Skin epidermis (tissue), 12 donors: ENCODE data around the gene TACC2.
"Not testable (repeated sequence)": the region's sequence is repeated elsewhere in the genome, so short reads cannot be mapped to it uniquely, and the experiment has no call there.

Experiments
- H3K27ac ChIP-seq, 21 experiments: fragments of 200-600 bp; sonication (generic) in 11 of 21; one replicate each; pipeline ENCODE4 v1.5.0; 2020; ENCODE audit warnings: mild to moderate bottlenecking in 3 of 21, inconsistent platforms in 2 of 21, moderate library complexity in 2 of 21
- H3K4me3 ChIP-seq, 7 experiments: fragments of 200-600 bp; sonication (generic) in 2 of 7; one replicate each; pipeline ENCODE4 v1.5.0; 2020; ENCODE audit warnings: inconsistent platforms in 2 of 7, mild to moderate bottlenecking in 2 of 7, moderate library complexity in 1 of 7

Gene TACC2

GRCh38 chr10:122021828-122022227 lies 32.9 kb downstream of the TACC2 start:
- Histone ChIP-seq H3K4me3 (peak overlapping the region in 2 of 7 experiments; percentile 12 to 22), H3K27ac (peak overlapping the region in 16 of 21 experiments; percentile 8 to 93 (median 73))

DNA sequence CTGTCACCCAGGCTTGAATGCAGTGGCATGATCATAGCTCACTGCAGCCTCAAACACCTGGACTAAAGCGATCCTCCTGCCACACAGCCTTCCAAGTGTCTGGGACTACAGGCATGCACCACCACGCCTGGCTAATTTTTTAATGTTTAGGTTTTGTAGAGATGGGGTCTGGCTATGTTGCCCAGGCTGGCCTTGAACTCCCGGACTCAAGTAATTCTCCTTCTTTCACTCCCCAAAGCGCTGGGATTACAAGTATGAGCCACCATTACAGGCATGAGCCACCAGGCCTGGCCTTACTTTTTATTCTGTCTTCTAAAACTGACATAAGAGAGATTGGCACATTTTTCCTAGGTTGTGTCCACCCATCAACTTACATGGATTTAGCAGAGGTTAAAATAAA lies 33.3 kb downstream of the TACC2 start:
- peak overlapping the region in 1 of 7 experiments; percentile 22 for H3K4me3 ChIP-seq
- peak overlapping the region in 15 of 21 experiments; percentile 8 to 93 (median 74) for H3K27ac ChIP-seq

GRCh38 chr10:122023257-122023656 lies 34.3 kb downstream of the TACC2 start:
- H3K4me3 ChIP-seq, result not testable (repeated sequence)
- H3K27ac ChIP-seq, result peak overlapping the region in 3 of 21 experiments; percentile 79 to 83 (median 79)

DNA sequence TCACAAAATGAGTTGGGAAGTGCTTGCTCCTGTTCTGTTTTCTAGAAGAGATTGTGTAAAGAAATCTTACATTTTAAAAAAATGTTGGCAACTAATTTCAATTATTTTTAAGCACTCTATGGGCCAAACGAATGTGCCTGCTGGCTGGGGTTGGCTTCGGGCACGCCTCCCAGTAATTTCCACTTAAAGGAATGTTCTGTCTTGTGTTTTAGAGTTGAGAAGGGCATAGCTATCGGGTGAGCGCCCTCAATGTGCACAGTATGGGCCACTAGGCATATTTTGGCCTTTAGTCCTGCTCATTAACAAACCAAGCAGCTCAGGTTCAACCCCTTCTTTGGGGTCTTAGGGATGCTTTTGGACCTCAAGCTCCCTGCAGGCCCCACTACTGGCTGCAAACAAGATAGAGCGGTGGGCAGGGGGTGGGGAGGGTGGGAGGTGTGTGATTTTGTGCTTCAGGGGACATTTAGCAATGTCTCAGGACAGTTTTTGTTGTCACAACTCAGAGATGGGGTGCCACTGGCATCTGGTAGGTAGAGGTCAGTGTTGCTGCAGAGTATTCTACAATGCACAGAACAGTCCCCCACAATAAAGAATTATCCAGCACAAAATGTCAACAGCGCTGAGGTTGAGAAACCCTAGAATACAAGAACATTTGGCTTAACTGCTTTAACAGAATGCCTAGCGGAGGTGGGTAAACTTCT lies 40.7 kb downstream of the TACC2 start:
- Histone ChIP-seq H3K27ac (peak overlapping the region in 4 of 21 experiments; percentile 5 to 60 (median 21)), H3K4me3 (no peak overlapping the region)

DNA sequence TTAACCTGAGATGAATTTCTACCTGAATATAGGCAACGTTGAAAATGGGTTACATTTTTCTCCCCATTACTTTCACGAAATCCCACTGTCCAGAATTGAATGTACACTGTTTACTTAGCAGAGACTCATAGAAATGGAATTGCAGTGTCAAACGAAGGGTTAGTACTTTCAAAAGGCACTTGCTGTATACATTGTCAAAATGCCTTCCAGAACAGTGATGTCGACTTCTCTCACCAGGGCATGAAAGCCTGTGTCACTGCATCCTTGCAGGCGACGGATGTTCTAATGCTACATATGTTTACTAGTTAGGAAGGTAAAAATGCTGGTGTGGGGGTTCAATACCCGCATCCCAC lies 41.2 kb downstream of the TACC2 start:
- no peak overlapping the region for H3K27ac ChIP-seq
- no peak overlapping the region for H3K4me3 ChIP-seq

GRCh38 chr10:122033224-122033926 lies 44.4 kb downstream of the TACC2 start:
- no peak overlapping the region for H3K27ac ChIP-seq
- no peak overlapping the region for H3K4me3 ChIP-seq

DNA sequence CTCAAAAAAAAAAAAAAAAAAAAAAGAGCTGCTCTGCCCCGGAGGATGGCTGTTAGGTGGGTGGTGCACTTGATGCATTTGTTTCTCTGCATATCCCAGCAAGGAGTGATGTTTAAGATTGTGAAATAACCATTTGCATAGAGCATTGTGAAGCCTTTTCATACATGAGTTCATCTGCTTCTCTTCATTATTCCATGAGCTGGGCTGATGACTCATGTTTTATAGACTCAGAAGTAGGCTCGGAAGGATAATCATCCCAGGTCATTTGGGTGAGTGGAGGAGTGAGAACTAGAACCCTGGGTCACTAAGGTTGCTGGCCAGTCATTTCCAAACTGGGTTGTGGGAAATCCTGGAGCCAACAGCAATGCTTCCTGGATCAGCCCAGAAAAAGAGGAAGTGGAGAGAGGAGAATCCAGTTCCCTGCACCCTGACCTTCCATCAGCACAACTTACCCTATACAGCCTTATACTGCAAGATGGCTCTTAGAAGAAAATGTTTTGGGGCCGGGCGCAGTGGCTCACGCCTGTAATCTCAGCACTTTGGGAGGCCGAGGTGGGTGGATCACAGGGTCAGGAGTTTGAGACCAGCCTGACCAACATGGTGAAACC lies 45.3 kb downstream of the TACC2 start:
- H3K27ac ChIP-seq, result no peak overlapping the region
- no peak overlapping the region for H3K4me3 ChIP-seq

DNA sequence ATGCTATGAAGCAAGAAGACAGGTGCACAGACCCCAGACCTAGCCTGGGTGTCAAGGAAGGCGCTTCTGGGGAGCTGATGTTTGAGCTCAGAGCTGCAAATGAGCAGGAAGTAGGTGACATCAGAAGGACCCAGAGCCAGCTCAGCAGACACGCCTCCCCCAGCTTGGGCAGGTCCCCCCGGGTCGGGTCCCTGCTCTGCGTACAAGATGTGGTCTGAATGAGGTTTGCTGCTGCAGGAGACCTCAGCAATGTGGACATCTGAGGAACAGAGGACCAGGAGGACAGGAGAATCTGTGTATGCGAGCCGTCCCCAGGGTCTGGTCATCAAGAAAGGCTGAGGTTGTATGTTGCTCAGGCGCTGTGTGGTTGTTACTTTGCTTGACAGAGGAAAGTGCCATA lies 51.8 kb downstream of the TACC2 start:
- H3K27ac ChIP-seq, result no peak overlapping the region

DNA sequence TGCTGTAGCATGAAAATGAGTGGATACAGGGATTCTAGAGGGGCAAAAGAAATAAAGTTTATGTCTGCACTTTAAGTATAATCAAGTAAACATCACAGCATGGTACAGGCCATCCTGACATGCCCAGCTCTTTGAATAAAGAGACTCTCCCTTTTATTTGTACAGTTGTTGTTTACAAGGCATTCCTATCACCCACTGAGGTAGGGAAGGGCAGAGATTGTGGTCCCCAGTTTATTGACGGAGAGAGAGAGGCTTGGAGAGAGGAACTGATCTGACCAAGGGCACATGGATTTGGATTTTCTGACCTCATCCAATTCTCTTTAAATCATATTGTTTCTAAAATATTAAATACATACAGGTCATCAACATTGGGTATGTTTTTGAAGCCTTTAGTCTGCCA lies 53.9 kb downstream of the TACC2 start:
- H3K4me3 ChIP-seq, result no peak overlapping the region
- H3K27ac ChIP-seq, result no peak overlapping the region

More for the DNA sequence above, 51.8 kb downstream of the TACC2 start:
- H3K4me3 ChIP-seq, result no peak overlapping the region

GRCh38 chr10:122044045-122044661 lies 55.2 kb downstream of the TACC2 start:
- peak overlapping the region in 1 of 21 experiments; percentile 65 for H3K27ac ChIP-seq
- H3K4me3 ChIP-seq, result no peak overlapping the region

GRCh38 chr10:122044713-122045112 lies 55.8 kb downstream of the TACC2 start:
- H3K27ac ChIP-seq, result no peak overlapping the region
- no peak overlapping the region for H3K4me3 ChIP-seq

- no peak overlapping the region for H3K27ac ChIP-seq
- H3K4me3 ChIP-seq, result no peak overlapping the region
These were observed 56.2 kb downstream of the TACC2 start for GRCh38 chr10:122045212-122045611.

- Histone ChIP-seq H3K4me3 (no peak overlapping the region), H3K27ac (no peak overlapping the region)
These were observed 58.6 kb downstream of the TACC2 start for GRCh38 chr10:122047560-122047959.

- H3K4me3 ChIP-seq, result no peak overlapping the region
- H3K27ac ChIP-seq, result no peak overlapping the region
These were observed 60.1 kb downstream of the TACC2 start for GRCh38 chr10:122049076-122049475.

GRCh38 chr10:122050311-122050710 lies 61.3 kb downstream of the TACC2 start:
- peak overlapping the region in 3 of 21 experiments; percentile 4 to 39 (median 10) for H3K27ac ChIP-seq

GRCh38 chr10:122050811-122051210 lies 61.8 kb downstream of the TACC2 start:
- H3K27ac ChIP-seq, result peak overlapping the region in 7 of 21 experiments; percentile 8 to 68 (median 53)
- no peak overlapping the region for H3K4me3 ChIP-seq

More at GRCh38 chr10:122050311-122050710, 61.3 kb downstream of the TACC2 start:
- no peak overlapping the region for H3K4me3 ChIP-seq

DNA sequence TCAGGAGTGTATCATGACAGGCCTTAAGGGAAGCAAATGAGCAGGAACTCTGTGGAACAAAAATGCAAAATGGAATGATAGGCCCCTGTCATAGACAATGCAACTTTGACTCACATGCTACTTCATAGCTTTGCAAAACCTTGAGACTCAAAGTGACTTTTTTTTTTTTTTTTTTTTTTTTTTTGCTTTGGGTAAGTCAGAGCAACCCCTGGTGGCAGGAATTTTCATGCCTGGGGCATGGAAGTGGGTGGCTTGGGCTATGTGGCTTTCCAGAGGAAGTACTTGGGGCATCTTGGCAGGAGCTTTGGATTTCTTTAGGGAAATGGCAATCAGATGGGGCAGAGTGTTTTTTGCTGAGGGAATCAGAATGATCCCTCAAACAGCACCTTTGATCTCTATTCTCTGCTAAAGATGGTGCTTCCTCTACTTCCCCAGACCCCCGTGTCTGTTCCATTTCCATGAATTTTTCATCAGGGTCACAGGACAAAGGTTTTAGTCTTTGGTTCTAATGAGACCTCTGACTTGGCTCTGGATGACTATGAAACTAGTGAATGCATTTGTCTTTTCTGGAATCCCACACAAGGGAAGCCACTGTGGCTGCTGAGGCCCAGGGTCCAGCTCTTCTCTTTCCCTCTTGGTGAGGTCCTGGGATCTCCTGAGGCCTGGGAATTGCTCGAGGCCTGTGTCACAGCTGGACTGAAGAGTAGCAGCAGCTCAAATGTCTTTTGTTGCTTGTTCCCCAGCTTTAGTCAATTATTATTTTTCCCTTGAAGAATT lies 62.8 kb downstream of the TACC2 start:
- H3K4me3 ChIP-seq, result no peak overlapping the region
- H3K27ac ChIP-seq, result peak overlapping the region in 12 of 21 experiments; percentile 11 to 68 (median 48)

DNA sequence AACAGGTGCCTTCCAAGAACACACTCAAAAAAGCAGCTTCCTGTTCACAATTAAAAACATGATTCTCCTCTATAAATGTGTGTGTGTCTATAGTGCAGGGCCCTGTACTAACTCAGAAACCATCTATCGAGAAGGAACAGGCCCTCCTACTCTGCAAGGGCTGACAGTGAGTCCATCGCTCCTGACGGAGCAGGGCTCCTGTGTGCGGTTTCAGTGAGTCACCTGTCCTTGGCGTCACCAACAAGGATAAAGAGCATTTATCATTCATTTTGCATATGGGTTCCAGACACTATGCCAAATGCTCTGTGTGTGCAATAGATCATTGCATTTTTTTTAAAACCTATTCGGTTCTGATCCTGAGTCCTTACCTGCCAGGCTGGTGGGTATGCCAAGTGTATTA lies 63.7 kb downstream of the TACC2 start:
- Histone ChIP-seq H3K4me3 (no peak overlapping the region), H3K27ac (peak overlapping the region in 4 of 21 experiments; percentile 9 to 47 (median 20))

- Histone ChIP-seq H3K4me3 (no peak overlapping the region), H3K27ac (peak overlapping the region in 1 of 21 experiments; percentile 47)
These were observed 64.4 kb downstream of the TACC2 start for GRCh38 chr10:122053314-122053713.
